GM19238 (cell line): Measurements from ENCODE around the gene TCAF1.
"Not testable (repeated sequence)": the region's sequence is repeated elsewhere in the genome, so short reads cannot be mapped to it uniquely, and the experiment has no call there.

Experiments used
- DNase-seq: peaks from one replicate; pipeline ENCODE4 v3.0.0; 2011; ENCODE audit warnings: low spot score; ENCODE audit not compliant: insufficient read length

Gene TCAF1

GRCh38 chr7:143855443-143855842 lies 46.5 kb downstream of the TCAF1 start:
- not testable (repeated sequence) for DNase-seq

- no peak for DNase-seq
Observed at GRCh38 chr7:143850682-143851081, 51.3 kb downstream of the TCAF1 start.

- DNase-seq: no peak
Observed at GRCh38 chr7:143849785-143850479, 52.0 kb downstream of the TCAF1 start.

- DNase-seq: no peak
Observed at GRCh38 chr7:143848192-143848591, 53.8 kb downstream of the TCAF1 start.

- DNase-seq: no peak
Observed at GRCh38 chr7:143846692-143847091, 55.3 kb downstream of the TCAF1 start.

GRCh38 chr7:143841696-143842095 lies 60.3 kb downstream of the TCAF1 start:
- not testable (repeated sequence) for DNase-seq

- DNase-seq: not testable (repeated sequence)
Observed at GRCh38 chr7:143840062-143840461, 61.9 kb downstream of the TCAF1 start.

GRCh38 chr7:143837223-143837622 lies 64.8 kb downstream of the TCAF1 start:
- DNase-seq: not testable (repeated sequence)

- not testable (repeated sequence) for DNase-seq
Observed at GRCh38 chr7:143836622-143837021, 65.4 kb downstream of the TCAF1 start.

- DNase-seq: not testable (repeated sequence)
Observed at GRCh38 chr7:143836088-143836487, 65.9 kb downstream of the TCAF1 start.

GRCh38 chr7:143826578-143826977 lies 75.4 kb downstream of the TCAF1 start:
- DNase-seq: not testable (repeated sequence)

- not testable (repeated sequence) for DNase-seq
Observed at GRCh38 chr7:143824295-143825135, 77.5 kb downstream of the TCAF1 start.

GRCh38 chr7:143823634-143824294 lies 78.2 kb downstream of the TCAF1 start:
- DNase-seq: not testable (repeated sequence)

- not testable (repeated sequence) for DNase-seq
Observed at GRCh38 chr7:143821392-143822277, 80.3 kb downstream of the TCAF1 start.

GRCh38 chr7:143817873-143818272 lies 84.1 kb downstream of the TCAF1 start:
- DNase-seq: not testable (repeated sequence)

- not testable (repeated sequence) for DNase-seq
Observed at GRCh38 chr7:143816471-143817133, 85.4 kb downstream of the TCAF1 start.

- not testable (repeated sequence) for DNase-seq
Observed at GRCh38 chr7:143810639-143811038, 91.3 kb downstream of the TCAF1 start.

GRCh38 chr7:143806664-143807071 lies 95.3 kb downstream of the TCAF1 start:
- not testable (repeated sequence) for DNase-seq
